Kidney (tissue), 14 donors: ENCODE results near the gene OSER1. TPM values are rescaled to one million over a fixed set of nuclear protein-coding genes. Genes with fewer than 3 reads are reported as not detected.
A peak's percentile ranks its signal among the peaks of the same experiment; 100 is the strongest.

ENCODE experiments used
- DNase-seq, 5 donors: peaks; one replicate each; pipeline ENCODE4 v3.0.0-alpha.2; 2013 to 2020
- FAIRE-seq: peaks from 2 replicates; lab custom pipeline; 2012; peaks lifted over from hg19 to GRCh38; lab: Jason Lieb, UNC
- H3K27ac ChIP-seq, 2 donors: one replicate each; pipeline ENCODE4 v1.7.0; 2013; ENCODE audit warnings: low read depth in 2 of 2, low read length in 2 of 2, inconsistent platforms in 1 of 2
- H3K27me3 ChIP-seq: one replicate; pipeline ENCODE4 v1.7.1; 2013; ENCODE audit warnings: low read length, inconsistent platforms; ENCODE audit not compliant: control insufficient read depth, insufficient read depth
- H3K36me3 ChIP-seq, 3 donors: one replicate each; pipeline versions ENCODE4 v1.7.0 to v1.7.1; 2013; ENCODE audit warnings: low read length in 3 of 3, control low read depth in 1 of 3, inconsistent platforms in 1 of 3; ENCODE audit not compliant: insufficient read depth in 3 of 3, control insufficient read depth in 2 of 3
- H3K4me1 ChIP-seq, 3 donors: one replicate each; pipeline versions ENCODE4 v1.7.0 to v1.7.1; 2013; ENCODE audit warnings: low read length in 3 of 3, inconsistent platforms in 1 of 3, low read depth in 1 of 3; ENCODE audit not compliant: control insufficient read depth in 2 of 3, insufficient read depth in 2 of 3
- H3K4me3 ChIP-seq, 3 donors: one replicate each; pipeline versions ENCODE4 v1.7.0 to v1.8.1; 2013; ENCODE audit warnings: low read length in 3 of 3, control low read depth in 1 of 3, inconsistent platforms in 1 of 3
- H3K9ac ChIP-seq, 3 donors: one replicate each; pipeline versions ENCODE4 v1.7.0 to v1.7.1; 2013; ENCODE audit warnings: low read length in 3 of 3, control low read depth in 1 of 3, inconsistent platforms in 1 of 3
- H3K9me3 ChIP-seq, 3 donors: one replicate each; pipeline versions ENCODE4 v1.7.0 to v1.7.1; 2013; ENCODE audit warnings: low read length in 3 of 3, control low read depth in 1 of 3, inconsistent platforms in 1 of 3; ENCODE audit not compliant: control insufficient read depth in 2 of 3, insufficient read depth in 1 of 3
- CTCF ChIP-seq: IDR thresholded peaks from 3 replicates; pipeline ENCODE4 v1.5.1; 2012; ENCODE audit warnings: mild to moderate bottlenecking, moderate library complexity, borderline replicate concordance; ENCODE audit not compliant: insufficient read depth; ENCODE audit errors: extremely low read depth
- intact Hi-C: fragments of 100-400 bp; cut with DNase I; formaldehyde crosslinking; loops from one replicate; pipeline ENCODE4 v1.11.1; 2022
- polyA plus RNA-seq: library from polyadenylated mRNA; stranded (reverse); fragments of 350-450 nt; fragmentation: Illumina TruSeq; extraction: RNeasy Lipid Tissue Mini Kit (QIAGEN cat#74804); gene quantifications from one replicate; pipeline ENCODE4 v1.2.3, GENCODE V29; 2014; ENCODE audit warnings: low read depth, low replicate concordance; ENCODE audit not compliant: insufficient read depth
- total RNA-seq: library from RNA; stranded (reverse); fragmentation: NEBNext Ultra II Directional; extraction: Animal tissue kit (Norgen Biotek cat#: 25700); gene quantifications from one replicate; pipeline ENCODE4 v1.2.1, GENCODE V29; 2021
- donor health status: control.
- donor health status: control.
- donor health status: control.
- donor health status: control.
- donor health status: control.
- donor health status: DM: yes; HTN: yes; CAD: no.
- donor health status: Normal renal cell carcinoma (clear cell type).

OSER1 gene
- total and polyA plus RNA-seq, 2 donors from 2014 or later, result 29.3 to 33.5 TPM

DNA sequence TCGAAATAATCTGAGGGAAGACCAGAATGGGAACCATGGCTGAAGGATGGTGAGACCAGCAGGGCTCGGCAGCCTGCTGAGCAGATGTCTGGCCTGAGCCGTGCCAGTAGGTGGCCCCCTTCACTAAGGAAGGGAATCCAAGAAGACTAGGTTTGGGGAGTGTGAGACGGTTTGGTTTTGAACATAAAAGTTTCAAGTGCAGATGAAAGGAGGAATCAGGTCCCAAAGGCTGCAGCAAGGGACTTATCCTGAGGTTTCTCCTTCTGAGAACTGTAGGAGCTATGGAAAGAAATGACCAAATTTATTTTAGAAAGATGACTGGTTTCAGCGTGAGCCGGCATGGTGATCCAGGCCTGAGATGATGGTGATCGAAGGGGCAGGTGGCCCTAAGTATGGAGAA lies 4.6 kb upstream of the OSER1 start:
- no peak overlapping the region for H3K27ac ChIP-seq
- H3K4me1 ChIP-seq, result peaks cover 3 to 6% (median 5%) of the 10 kb centered on the region in 3 donors
- TF ChIP-seq CTCF, result peak; percentile 80
- DNase-seq (peak; percentile 63 to 86 (median 76)), FAIRE-seq (no peak)
- intact Hi-C loops, result loop anchor here (5.0 kb wide), 1 partner anchor 97 kb away; the partner anchor contains the start of gene FITM2
- no peak overlapping the region for H3K9ac ChIP-seq
- no peaks in the 10 kb centered on the region for H3K27me3 ChIP-seq
- no peaks in the 10 kb centered on the region for H3K9me3 ChIP-seq
- no peaks in the 10 kb centered on the region for H3K36me3 ChIP-seq
- no peak overlapping the region for H3K4me3 ChIP-seq

- no peak for TF ChIP-seq CTCF
- DNase-seq (no peak), FAIRE-seq (no peak)
- Histone ChIP-seq H3K4me1 (peaks cover 6 to 13% (median 11%) of the 10 kb centered on the region in 3 donors), H3K27ac (no peak overlapping the region), H3K9ac (no peak overlapping the region), H3K4me3 (no peak overlapping the region), H3K9me3 (no peaks in the 10 kb centered on the region), H3K27me3 (no peaks in the 10 kb centered on the region), H3K36me3 (no peaks in the 10 kb centered on the region)
- intact Hi-C loops, result no loop called here
Observed at GRCh38 chr20:44212792-44213191, 2.2 kb upstream of the OSER1 start.

GRCh38 chr20:44211177-44212039 lies 837 bp upstream of the OSER1 start:
- no peak for TF ChIP-seq CTCF
- Histone ChIP-seq H3K4me3 (peak overlapping the region; percentile 83 to 90 (median 86)), H3K36me3 (peaks cover 0 to 2% (median 0%) of the 10 kb centered on the region in 3 donors), H3K9me3 (no peaks in the 10 kb centered on the region), H3K4me1 (peaks cover 6 to 13% (median 11%) of the 10 kb centered on the region in 3 donors), H3K27ac (peak overlapping the region; percentile 92), H3K27me3 (no peaks in the 10 kb centered on the region), H3K9ac (peak overlapping the region; percentile 63 to 96 (median 83))
- DNase-seq, result peak in 1 of 5 donors; percentile 43
- FAIRE-seq, result no peak
- intact Hi-C loops, result no loop called here
